ENCODE data around the gene PTEN.

GRCh38 chr10:87935290-87936141 is 72.1 kb downstream of the PTEN start:
- TF ChIP-seq ZBTB7A (IDR thresholded peaks at IDR 0.05; ENCODE audit: borderline replicate concordance, control insufficient read depth, low read depth, low read length): no peak
- TF ChIP-seq NFIC (IDR thresholded peaks at IDR 0.05): no peak
- no peak for TF ChIP-seq KHSRP (IDR thresholded peaks at IDR 0.05)

All from K562 (cell line).